UCSD-AML1 (cell line): ENCODE measurements around the gene AGFG2.
"Not testable (repeated sequence)": the region's sequence is repeated elsewhere in the genome, so short reads cannot be mapped to it uniquely, and the experiment has no call there.

ENCODE experiments used
- DNase-seq: peaks from one replicate; lab custom pipeline; 2025; ENCODE audit not compliant: unreplicated experiment; lab: John Stamatoyannopoulos, UW

The AGFG2 gene

DNA sequence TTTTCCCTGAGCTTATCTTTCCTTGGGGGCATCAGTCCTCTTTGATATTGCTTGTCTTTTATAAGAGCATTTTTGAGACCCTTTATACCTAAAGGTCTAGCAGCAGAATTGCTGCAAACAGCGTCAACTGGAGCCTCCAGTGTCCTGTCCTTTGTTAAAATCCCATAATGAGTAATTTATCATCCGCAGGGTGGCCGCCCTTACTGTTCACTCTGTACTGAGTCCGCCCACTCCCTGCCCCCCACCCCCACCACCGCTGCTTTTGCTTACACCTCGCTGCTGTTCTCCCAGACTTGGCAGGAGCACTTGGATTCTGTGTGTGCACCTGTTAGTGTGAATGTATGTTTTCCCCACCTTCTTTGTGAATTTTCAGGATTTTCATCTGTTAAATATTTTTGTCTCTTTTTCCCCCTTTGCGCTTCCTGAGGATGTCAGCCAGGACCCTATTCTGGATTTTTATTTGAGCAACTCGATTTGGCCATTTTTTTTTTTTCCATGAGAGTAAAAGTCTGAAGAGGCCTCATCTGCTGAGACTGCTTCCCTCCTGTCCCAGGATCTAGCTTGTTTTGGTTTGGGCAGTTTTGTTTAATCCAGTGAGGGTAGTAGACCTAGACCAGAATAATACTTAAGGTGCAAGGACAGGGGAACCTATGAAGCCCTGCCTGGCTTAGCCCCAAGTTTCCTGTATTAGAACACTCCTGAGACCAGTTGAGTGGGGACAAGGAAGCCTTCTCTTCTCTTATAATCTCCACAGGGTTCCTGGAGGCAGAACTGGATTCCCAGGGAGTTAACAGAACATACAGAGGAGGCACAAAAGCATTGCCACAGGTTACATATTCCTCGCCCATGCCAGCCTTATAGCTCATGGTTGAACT lies 8.2 kb downstream of the AGFG2 start:
- DNase-seq = no peak

DNA sequence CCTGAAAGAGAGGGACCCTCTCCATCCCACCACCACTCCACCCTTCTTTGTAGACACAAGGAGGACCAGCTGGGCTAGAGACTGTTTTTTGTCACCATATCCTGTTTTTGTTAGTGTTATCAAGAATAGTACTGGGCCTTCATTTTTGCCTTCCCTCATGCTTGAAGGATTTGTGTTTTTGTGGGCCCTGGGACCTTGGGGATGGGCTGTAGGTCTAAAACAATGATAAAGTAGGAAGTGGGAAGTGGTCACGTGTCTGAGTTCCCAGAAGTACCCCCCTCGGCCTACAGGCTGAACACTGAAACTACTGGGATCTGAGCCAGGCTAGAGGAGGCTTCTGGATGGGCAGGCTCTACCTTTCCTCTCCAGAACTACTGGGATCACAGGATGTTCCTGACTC lies 8.9 kb downstream of the AGFG2 start:
- peak; percentile 10 for DNase-seq

DNA sequence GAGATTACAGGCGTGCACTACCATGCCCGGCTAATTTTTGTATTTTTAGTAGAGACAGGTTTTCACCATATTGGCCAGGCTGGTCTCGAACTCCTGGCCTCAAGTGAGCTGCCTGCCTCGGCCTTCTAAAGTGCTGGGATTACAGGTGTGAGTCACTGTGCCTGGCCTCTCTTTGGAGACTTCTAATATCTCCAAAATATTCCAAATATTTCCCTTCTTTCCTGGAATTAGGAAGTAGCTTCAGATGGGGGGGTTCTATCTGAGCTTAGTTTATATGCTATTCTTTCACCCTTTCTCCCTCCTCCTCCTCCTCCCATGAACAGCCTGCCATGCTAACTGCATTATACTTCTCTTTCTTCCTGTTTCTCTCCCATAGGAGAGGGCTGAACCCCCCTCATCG lies 9.4 kb downstream of the AGFG2 start:
- not testable (repeated sequence) for DNase-seq

DNA sequence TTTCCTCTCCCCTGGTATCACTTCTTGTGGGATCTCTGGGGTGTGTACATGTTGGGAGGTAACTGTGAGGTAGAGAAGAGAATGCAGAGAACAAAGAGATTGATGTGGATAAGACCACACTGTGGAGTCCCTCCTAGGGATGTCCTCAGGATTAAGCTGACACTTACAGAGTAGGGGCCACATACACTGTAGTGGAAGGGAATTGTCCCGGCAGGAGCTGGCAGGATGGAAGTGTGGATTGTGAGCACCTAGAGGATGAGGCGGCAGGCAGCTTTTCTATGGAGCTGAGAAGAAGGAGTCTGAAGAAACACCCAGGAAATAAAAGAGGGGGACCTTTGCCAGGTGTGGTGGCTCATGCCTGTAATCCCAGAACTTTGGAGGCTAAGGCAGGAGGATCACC lies 13.5 kb downstream of the AGFG2 start:
- DNase-seq = no peak

DNA sequence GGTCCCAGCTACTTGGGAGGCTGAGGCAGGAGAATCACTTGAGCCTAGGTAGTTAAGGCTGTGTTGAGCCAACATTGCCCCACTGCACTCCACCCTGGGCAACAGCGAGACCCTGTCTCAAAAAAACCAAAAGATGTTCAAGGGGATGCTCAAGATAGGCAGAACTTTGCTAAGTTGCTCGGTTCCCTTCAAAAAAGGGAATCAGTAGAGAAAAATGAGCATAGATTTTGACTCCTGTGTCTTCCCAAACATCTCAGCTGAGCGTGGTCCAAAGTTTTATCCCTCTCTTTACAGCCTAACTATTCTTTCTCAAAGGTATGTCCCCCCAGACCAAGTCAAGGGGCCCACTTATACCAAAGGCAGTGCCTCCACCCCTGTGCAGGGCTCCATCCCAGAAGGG lies 14.0 kb downstream of the AGFG2 start:
- no peak for DNase-seq

DNA sequence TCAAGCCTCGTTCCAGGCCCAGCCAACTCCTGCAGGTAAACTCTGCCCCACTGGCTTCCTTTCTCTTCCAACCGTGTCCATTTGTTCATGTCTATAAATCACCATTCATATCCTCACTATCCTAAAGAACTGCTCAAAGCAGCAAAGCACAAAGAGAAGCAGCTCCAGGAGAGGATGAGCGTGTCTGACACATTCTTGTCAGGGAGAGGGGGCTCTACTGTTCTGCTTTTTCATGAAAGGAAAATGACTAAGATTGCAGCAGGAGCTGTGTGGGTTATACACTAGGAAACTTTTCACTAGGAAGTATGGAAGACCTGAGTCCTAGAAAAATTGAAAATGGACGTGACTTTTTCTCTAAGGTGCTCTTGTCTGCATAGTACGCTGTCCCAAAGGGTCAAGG lies 16.7 kb downstream of the AGFG2 start:
- DNase-seq = no peak

DNA sequence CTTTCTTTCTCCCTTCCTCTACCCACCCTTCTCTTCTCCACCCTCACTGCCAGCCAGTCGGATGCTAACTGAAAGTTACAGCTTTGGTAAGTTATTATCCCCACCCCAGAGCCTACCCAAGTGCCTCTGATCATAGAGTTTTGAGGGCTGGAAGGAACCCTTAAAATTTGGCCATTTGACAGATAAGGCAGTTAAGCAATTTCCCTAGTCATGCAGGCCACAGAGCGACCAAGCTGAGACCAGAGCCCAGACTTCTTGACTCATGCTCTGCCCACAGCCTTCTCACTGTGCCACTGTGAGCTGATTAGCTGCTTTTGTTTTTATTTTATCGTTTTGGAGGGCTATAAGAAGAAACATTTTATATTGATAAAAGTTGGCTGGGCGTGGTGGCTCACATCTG lies 17.5 kb downstream of the AGFG2 start:
- DNase-seq = peak; percentile 13

DNA sequence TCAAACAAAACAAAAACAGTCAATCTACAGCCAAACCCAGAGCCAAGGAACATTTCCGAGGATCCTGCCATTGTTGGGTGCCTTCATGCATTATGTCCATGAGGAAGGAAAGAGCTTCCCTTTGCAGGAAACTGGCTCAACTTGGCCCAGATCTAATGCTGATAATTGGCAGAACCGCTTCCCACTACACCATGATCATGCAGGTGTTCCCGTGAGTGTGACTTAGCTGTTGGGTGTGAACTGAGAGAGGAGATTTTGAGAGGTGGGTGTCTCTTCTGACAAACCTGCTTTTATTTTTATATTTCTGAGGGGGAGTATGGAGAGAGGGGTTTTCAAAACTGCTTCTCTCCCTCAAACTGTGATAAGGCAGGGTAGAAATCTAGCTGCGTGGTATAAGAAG lies 20.1 kb downstream of the AGFG2 start:
- DNase-seq = no peak

DNA sequence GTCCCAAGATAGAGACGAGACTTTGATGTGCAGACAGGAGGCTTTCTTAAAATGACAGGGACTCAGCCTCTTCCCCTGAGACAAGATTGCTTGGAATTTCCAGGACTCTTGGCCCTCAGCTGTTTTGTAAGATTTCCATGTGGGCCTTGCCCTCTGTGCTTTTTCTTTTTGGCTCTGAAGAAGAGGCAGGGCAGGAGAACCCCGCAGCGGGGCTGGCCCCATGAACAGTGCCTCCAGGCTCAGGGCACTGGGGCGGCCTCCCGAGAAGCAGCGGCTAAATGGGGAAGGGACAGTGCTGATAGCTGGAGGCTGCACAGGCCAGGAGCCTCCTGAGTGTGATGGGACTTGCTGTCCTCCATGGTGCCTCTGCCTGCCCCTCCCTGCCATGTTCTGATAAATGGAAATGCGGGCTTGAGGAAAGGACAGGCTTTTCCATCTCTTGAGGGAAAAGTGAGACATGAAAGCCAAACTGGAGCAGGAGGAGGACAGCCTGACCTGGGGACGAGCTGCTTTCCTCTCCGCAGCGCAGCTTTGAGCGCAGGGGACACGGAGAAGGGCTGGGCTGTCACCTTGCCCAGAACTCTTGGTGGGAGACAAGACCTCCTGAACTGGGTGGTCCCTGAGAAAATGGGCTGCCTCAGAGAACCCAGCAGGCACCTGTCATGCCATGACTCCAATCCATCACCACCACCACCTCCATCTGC lies 22.6 kb downstream of the AGFG2 start:
- DNase-seq = no peak

DNA sequence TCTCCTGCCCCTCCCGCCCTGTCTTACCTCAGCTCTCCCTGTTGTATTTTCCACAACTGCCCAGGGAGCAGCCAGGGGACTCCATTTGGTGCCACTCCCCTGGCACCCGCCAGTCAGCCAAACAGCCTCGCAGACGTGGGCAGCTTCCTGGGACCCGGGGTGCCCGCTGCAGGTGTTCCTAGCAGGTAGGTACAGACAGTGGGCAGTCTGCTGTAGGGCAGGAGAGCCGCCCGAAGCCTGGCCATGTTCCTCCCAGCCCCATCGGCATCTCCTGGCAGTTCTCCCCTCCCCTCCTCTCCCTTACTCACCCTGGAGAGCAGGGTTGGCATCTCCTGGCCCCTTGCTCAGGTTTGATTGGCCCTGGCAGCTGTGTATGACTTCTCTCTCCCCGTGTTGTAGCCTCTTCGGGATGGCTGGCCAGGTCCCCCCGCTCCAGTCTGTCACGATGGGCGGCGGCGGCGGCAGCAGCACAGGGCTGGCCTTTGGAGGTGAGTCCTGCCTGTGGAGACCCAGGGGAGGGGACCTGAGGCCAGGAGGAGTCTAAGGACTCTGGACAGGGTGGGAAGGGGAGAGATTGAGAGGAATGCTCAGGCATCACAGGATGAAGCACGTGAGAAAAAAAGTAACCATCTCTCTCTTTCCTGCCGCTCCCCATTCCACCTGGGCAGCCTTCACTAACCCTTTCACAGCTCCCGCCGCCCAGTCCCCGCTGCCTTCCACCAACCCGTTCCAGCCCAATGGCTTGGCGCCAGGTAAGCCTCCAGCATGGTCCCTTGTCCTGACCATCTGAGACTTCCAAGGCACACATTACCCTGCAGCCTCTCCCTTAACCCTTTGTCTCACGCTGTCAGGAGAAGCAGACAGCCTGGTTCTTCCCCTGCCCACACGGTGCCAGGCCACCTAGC lies 23.4 kb downstream of the AGFG2 start:
- no peak for DNase-seq

DNA sequence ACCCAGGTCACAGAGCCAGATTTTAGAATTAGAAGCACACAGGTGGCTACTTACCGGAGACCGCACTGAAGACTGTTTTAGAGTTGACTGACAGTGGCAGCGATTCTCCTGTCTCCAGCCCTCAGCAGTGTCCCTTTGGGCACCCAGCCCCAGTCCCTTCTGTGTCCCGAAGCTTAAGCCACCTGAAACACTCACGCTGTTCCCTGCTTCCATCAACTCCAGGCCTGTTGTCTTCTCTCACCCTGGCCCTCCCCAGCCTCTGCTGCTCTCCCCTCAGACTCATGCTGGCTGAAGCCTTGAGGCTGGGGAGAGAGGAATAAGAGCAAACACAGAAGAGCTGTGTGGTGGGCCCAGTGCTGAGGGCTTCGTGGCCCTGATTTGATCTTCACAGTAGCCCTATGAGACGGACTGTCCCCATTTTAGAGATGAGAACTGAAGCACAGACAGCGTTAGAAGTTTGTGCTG lies 24.1 kb downstream of the AGFG2 start:
- DNase-seq = no peak

DNA sequence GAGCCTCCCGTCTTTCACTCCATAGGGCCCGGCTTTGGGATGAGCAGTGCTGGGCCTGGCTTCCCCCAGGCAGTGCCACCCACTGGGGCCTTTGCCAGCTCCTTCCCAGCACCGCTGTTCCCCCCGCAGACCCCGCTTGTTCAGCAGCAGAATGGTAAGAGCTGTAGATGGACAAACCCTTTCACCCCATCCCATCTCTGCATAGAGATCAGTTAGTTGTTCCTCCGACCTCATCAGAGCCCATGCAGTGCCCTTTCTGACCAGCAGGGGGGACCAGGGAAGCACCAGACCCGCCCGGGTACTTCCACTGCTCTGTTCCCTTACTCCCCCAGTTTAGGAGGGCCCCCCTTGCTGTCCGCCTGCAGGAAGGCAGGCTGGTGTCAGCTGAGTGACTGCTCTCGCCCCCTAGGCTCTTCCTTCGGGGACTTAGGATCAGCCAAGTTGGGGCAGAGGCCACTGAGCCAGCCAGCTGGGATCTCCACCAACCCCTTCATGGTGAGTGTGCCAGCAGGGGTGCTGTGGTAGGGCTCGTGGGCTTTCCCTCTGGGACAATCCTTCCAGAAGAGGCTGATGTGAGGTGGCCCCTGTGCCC lies 24.9 kb downstream of the AGFG2 start:
- DNase-seq = peak; percentile 62

DNA sequence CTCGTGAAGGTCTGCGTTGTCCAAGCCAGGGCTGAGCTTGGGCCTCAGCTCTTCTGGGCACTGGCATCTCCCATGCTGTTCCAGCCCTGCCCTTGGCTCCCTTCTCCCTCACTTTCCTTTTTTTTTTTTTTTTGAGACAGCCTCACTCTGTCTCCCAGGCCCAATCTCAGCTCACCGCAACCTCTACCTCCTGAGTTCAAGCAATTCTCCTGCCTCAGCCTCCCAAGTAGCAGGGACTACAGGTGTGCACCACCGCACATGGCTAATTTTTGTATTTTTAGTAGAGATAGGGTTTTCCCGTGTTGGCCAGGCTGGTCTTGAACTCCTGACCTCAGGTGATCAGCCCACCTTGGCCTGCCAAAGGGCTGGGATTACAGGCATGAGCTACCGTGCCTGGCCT lies 25.4 kb downstream of the AGFG2 start:
- DNase-seq = not testable (repeated sequence)

DNA sequence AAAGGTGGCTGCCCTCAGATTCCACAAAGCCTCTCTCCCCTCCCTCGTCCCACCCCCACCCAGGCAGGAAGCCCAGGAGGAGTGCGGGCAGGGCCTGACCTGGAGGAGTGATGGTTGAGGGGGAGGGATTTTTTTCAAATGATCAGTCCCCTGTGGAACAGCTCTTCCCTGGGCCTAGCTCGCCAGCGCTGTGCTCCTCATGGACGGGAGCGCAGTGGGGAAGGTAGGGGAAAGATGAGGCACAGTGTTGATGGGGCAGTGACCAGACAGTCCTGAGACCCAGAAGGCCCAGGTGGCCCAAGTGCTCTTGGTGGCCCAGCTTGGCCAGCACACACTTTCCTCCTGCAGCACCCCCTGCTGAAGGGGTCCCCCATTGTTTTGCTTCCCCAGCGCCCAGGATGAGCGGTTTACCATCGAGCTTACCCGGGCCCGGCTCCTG lies 26.1 kb downstream of the AGFG2 start:
- DNase-seq = no peak

DNA sequence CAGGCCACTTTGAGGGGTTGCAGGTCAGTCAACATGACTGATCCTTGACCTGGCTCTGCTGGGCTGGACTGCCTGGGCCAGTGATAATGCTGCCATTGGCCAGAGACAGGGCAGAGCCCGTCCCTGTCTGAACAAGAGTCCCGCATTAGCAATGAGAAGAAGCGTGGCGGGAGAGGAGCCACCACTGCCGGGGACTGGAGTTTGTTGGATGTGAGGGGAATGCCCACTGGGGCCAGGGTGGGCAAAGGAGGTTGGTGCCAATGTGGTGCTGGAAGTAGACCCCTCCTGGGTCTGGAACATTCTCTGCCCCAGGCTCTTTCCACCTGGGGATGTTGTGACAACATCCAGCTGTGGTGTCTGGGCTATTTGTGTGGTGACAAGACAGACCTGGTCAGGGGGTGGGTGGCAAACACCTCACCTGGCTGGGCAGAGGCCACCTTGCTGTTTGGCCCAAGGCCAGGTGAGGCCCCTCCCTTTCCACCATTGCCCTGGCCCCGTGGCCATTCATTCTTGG lies 27.1 kb downstream of the AGFG2 start:
- DNase-seq = no peak

DNA sequence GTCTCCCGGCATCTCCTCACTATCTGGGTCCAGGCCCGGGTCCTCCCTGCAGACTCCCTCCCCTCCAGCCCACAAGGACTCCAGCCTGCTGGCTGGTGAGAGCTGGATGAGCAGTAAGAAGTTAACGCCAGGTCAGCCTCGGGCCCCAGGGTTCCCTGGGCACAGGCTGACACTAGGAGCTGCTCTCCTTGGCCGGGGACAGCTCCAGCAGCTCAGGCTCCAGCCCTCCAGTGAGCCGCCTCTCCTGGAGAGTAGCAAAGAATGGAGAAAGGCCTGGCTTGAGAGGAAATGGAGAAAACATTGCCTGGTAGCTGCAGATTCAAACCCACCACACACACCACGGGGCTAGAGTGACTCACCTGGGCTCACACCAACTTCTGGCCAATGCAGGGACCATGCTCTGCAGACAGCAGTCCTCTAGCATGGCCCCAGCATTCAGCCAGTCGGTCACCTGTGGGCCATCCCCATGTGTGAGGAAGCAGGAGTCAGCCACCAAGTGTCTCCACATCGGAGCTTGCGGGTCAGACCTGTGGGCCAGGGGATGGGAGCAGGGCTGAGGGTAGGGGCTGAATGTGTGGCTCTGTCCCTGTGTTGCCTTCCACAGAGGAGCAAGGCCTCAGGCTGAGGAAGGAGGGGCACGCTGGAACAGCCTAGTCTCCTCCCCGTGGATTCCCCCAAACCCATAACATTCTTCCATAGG lies 28.2 kb downstream of the AGFG2 start:
- DNase-seq = no peak

DNA sequence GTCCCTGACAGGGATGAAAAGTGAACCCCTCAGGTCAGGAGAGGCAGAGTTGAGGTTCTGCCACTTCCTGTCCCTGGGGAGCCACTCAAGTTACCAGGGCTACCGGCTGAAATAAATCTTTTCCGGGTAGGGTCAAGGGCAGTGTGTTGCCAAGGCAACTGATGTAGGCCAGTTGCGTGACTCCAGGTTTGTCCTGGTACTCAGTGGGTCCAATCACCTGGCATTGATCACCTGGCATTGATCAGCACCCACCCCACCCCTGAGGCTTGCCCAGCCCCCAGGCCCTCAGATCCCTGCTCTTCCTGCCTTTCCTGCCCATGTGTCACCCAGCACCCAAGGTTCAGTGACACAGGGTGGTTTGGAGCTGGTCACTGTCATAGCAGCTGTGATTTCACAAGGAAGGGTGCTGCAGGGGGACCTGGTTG lies 28.8 kb downstream of the AGFG2 start:
- DNase-seq = no peak

DNA sequence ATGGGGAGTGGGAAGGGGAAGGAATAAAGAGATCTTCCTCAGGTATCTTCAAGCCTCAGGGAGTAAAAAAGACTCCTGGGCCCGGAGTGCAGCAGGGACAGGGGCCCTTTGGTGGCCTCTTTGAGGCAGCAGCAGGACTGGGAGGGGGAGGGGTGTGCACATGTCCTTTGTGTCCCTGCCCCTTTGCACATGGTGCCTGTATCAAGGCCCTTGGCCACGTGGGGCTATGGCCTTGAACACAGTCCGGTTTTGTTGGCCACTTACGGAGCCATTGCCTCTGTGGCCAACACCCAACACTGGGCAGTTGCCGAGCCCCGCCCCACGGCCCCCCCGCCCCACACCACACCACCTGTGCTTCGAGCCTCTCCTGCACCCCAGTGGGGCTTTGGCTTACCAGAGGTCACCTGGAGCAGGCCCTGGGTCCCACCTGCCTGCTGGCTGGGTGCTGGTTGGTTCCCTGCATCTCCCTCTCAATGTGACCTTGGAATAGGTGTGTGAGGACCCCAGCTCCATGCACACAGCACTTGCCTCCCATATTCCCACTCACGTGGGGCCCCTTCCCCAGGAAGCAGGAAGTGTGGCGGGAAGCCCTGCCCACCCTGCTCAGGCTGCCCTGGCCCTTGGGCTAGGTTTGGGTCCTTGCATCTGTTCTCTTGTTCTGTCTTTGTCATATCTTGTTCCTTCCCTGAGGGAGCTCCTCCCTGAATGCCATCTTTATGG lies 29.3 kb downstream of the AGFG2 start:
- no peak for DNase-seq
